ENCODE data around the gene FREM3.

The FREM3 gene

GRCh38 chr4:143585548-143585947 lies 114.9 kb downstream of the FREM3 start:
- no peaks in the 10 kb centered on the region for H3K36me3 ChIP-seq
- H3K9me3 ChIP-seq, result no peaks in the 10 kb centered on the region
- TF ChIP-seq CTCF (IDR thresholded peaks at IDR 0.05; ENCODE audit: low read depth, low read length), result no peak
- no peak for DNase-seq
- H3K4me1 ChIP-seq, result no peaks in the 10 kb centered on the region
- no peak overlapping the region for H3K4me3 ChIP-seq (ENCODE audit: low read depth, low read length)
- H3K27me3 ChIP-seq, result no peaks in the 10 kb centered on the region

GRCh38 chr4:143581331-143581946 lies 119.0 kb downstream of the FREM3 start:
- Histone ChIP-seq H3K4me3 (ENCODE audit: low read depth, low read length) (no peak overlapping the region), H3K36me3 (no peaks in the 10 kb centered on the region), H3K9me3 (no peaks in the 10 kb centered on the region), H3K27me3 (no peaks in the 10 kb centered on the region), H3K4me1 (no peaks in the 10 kb centered on the region)
- peak; percentile 19 for DNase-seq
- peak; percentile 12 for TF ChIP-seq CTCF (IDR thresholded peaks at IDR 0.05; ENCODE audit: low read depth, low read length)

GRCh38 chr4:143575331-143575730 lies 125.1 kb downstream of the FREM3 start:
- DNase-seq, result peak; percentile 24
- no peaks in the 10 kb centered on the region for H3K4me1 ChIP-seq
- no peaks in the 10 kb centered on the region for H3K9me3 ChIP-seq
- no peak for TF ChIP-seq CTCF (IDR thresholded peaks at IDR 0.05; ENCODE audit: low read depth, low read length)
- H3K4me3 ChIP-seq (ENCODE audit: low read depth, low read length), result no peak overlapping the region
- no peaks in the 10 kb centered on the region for H3K27me3 ChIP-seq
- no peaks in the 10 kb centered on the region for H3K36me3 ChIP-seq

- H3K36me3 ChIP-seq, result no peaks in the 10 kb centered on the region
- TF ChIP-seq CTCF (IDR thresholded peaks at IDR 0.05; ENCODE audit: low read depth, low read length), result no peak
Measured at GRCh38 chr4:143564472-143564871, 136.0 kb downstream of the FREM3 start.

GRCh38 chr4:143559757-143560147 lies 140.7 kb downstream of the FREM3 start:
- DNase-seq, result peak; percentile 33
- no peaks in the 10 kb centered on the region for H3K9me3 ChIP-seq
- peak; percentile 31 for TF ChIP-seq CTCF (IDR thresholded peaks at IDR 0.05; ENCODE audit: low read depth, low read length)
- H3K4me3 ChIP-seq (ENCODE audit: low read depth, low read length), result peak overlapping the region; percentile 72
- no peaks in the 10 kb centered on the region for H3K27me3 ChIP-seq
- no peaks in the 10 kb centered on the region for H3K4me1 ChIP-seq
- H3K36me3 ChIP-seq, result peaks cover 3% of the 10 kb centered on the region

More at GRCh38 chr4:143564472-143564871, 136.0 kb downstream of the FREM3 start:
- Histone ChIP-seq H3K9me3 (no peaks in the 10 kb centered on the region), H3K27me3 (no peaks in the 10 kb centered on the region), H3K4me3 (ENCODE audit: low read depth, low read length) (no peak overlapping the region), H3K4me1 (no peaks in the 10 kb centered on the region)
- no peak for DNase-seq

GRCh38 chr4:143558823-143559756 lies 141.4 kb downstream of the FREM3 start:
- peak; percentile 68 for TF ChIP-seq CTCF (IDR thresholded peaks at IDR 0.05; ENCODE audit: low read depth, low read length)
- Histone ChIP-seq H3K36me3 (peaks cover 9% of the 10 kb centered on the region), H3K4me1 (no peaks in the 10 kb centered on the region), H3K27me3 (no peaks in the 10 kb centered on the region), H3K4me3 (ENCODE audit: low read depth, low read length) (peak overlapping the region; percentile 72), H3K9me3 (no peaks in the 10 kb centered on the region)
- peak; percentile 73 for DNase-seq

Data from BE2C (cell line).